Endothelial cell of umbilical vein (primary cell): ENCODE data around the gene EVC2. TPM values are rescaled to one million over a fixed set of nuclear protein-coding genes. Genes with fewer than 3 reads are reported as not detected.

Experiments
- BruUV-seq: library from RNA; stranded (reverse); fragments of 400-500 nt; replicated peaks from 2 replicates; lab custom pipeline; 2021; lab: Mats Ljungman, UMichigan
- CTCF ChIA-PET: fragments of 300-600, 350-600 bp; sonication (Branson Sonifier 250); formaldehyde crosslinking; loops from one replicate; lab custom pipeline; 2021; ENCODE audit warnings: antibody characterized with exemption, inconsistent platforms; lab: Charles Lee
- POLR2A ChIA-PET: fragments of 300-600, 350-600 bp; sonication (Branson Sonifier 250); formaldehyde crosslinking; loops from one replicate; lab custom pipeline; 2021; ENCODE audit warnings: antibody characterized with exemption, inconsistent platforms; lab: Charles Lee
- DNase-seq: peaks from one replicate; pipeline ENCODE4 v3.0.0-alpha.2; 2011; ENCODE audit warnings: low read depth, low spot score
- FAIRE-seq: peaks from 2 replicates; lab custom pipeline; 2011; peaks lifted over from hg19 to GRCh38; lab: Jason Lieb, UNC
- H2AFZ ChIP-seq: 2 replicates; pipeline ENCODE4 v1.6.0; 2012; ENCODE audit warnings: low read depth, low read length, control low read depth, inconsistent platforms
- H3K27ac ChIP-seq: 2 replicates; pipeline ENCODE4 v1.5.1; 2011; ENCODE audit warnings: low read depth, mild to moderate bottlenecking, control low read depth, low read length, moderate library complexity; ENCODE audit not compliant: insufficient read depth
- H3K27me3 ChIP-seq, 2 experiments: 2 replicates each; pipeline versions ENCODE4 v1.6.0 to v1.6.1; 2011; ENCODE audit warnings: low read length in 2 of 2, mixed read lengths in 1 of 2; ENCODE audit not compliant: control insufficient read depth in 2 of 2, insufficient read depth in 2 of 2
- H3K36me3 ChIP-seq, 2 experiments: 2 replicates in 1 of 2; 3 replicates in 1 of 2; pipeline ENCODE4 v1.5.1; 2011; ENCODE audit warnings: low read length in 2 of 2, mild to moderate bottlenecking in 1 of 2, moderate library complexity in 1 of 2; ENCODE audit not compliant: control insufficient read depth in 2 of 2, insufficient read depth in 2 of 2; ENCODE audit errors: extremely low read depth in 1 of 2
- H3K4me1 ChIP-seq: 3 replicates; pipeline ENCODE4 v1.5.1; 2011; ENCODE audit warnings: mild to moderate bottlenecking, low read length; ENCODE audit not compliant: control insufficient read depth, insufficient read depth; ENCODE audit errors: extremely low read depth
- H3K4me2 ChIP-seq: 2 replicates; pipeline ENCODE4 v1.6.1; 2011; ENCODE audit warnings: low read length, control low read depth, mixed read lengths; ENCODE audit not compliant: insufficient read depth
- H3K4me3 ChIP-seq, 3 experiments: fragments of 200-600 bp in 1 of 3; sonication (generic), shearing (Covaris generic) in 1 of 3; replicated peaks in 1 of 3; 2 replicates each; pipeline ENCODE4 v1.5.1; 2011 to 2016; ENCODE audit warnings: control low read depth in 3 of 3, low read length in 3 of 3, mild to moderate bottlenecking in 2 of 3, inconsistent platforms in 1 of 3, low read depth in 1 of 3, moderate library complexity in 1 of 3; ENCODE audit not compliant: insufficient read depth in 1 of 3
- H3K79me2 ChIP-seq: 2 replicates; pipeline ENCODE4 v1.6.0; 2012; ENCODE audit warnings: low read length, inconsistent platforms; ENCODE audit not compliant: control insufficient read depth, insufficient read depth
- H3K9ac ChIP-seq: replicated peaks from 2 replicates; pipeline ENCODE3; 2011; ENCODE audit warnings: low read length, control low read depth; ENCODE audit not compliant: insufficient read depth; ENCODE audit errors: extremely low read depth
- H3K9me1 ChIP-seq: replicated peaks from 3 replicates; pipeline ENCODE4 v1.6.0; 2011; ENCODE audit warnings: mild to moderate bottlenecking, low read length; ENCODE audit not compliant: control insufficient read depth, insufficient read depth; ENCODE audit errors: extremely low read depth
- H3K9me3 ChIP-seq: replicated peaks from 2 replicates; pipeline ENCODE4 v1.5.1; 2012; ENCODE audit warnings: low read length, inconsistent platforms; ENCODE audit not compliant: control insufficient read depth, insufficient read depth
- H4K20me1 ChIP-seq: replicated peaks from 2 replicates; pipeline ENCODE3; 2011; ENCODE audit warnings: mild to moderate bottlenecking, low read length; ENCODE audit not compliant: control insufficient read depth, insufficient read depth; ENCODE audit errors: extremely low read depth
- CTCF ChIP-seq, 2 donors: IDR thresholded peaks; 1 replicate in 1 of 2; 2 replicates in 1 of 2; pipeline ENCODE4 v1.5.1; 2011; ENCODE audit warnings: low read length in 2 of 2, mild to moderate bottlenecking in 2 of 2, moderate library complexity in 2 of 2, control low read depth in 1 of 2, inconsistent platforms in 1 of 2, low read depth in 1 of 2; ENCODE audit not compliant: insufficient read depth in 1 of 2; ENCODE audit errors: extremely low read depth in 1 of 2
- EZH2 ChIP-seq: IDR thresholded peaks from 2 replicates; pipeline ENCODE4 v1.6.1; 2012; ENCODE audit warnings: borderline replicate concordance, low read depth, mild to moderate bottlenecking, moderate library complexity, low read length, inconsistent platforms; ENCODE audit not compliant: severe bottlenecking
- FOS ChIP-seq: IDR thresholded peaks from 2 replicates; pipeline ENCODE4 v1.6.1; 2011; ENCODE audit warnings: mild to moderate bottlenecking, low read length, moderate library complexity, borderline replicate concordance; ENCODE audit not compliant: insufficient read depth
- GATA2 ChIP-seq: IDR thresholded peaks from 2 replicates; pipeline ENCODE4 v1.7.0; 2011; ENCODE audit warnings: low read depth, mild to moderate bottlenecking, moderate library complexity, mixed read lengths, low read length; ENCODE audit not compliant: insufficient read length, insufficient read depth
- JUN ChIP-seq: IDR thresholded peaks from 2 replicates; pipeline ENCODE4 v1.6.1; 2011; ENCODE audit warnings: borderline replicate concordance, low read depth; ENCODE audit not compliant: insufficient read length, insufficient read depth
- MAX ChIP-seq: IDR thresholded peaks from 2 replicates; pipeline ENCODE4 v1.6.1; 2011; ENCODE audit not compliant: insufficient read depth, insufficient read length
- MYC ChIP-seq: IDR thresholded peaks from one replicate; pipeline ENCODE4 v1.6.1; 2011; ENCODE audit warnings: mild to moderate bottlenecking, low read depth, low read length
- POLR2A ChIP-seq: IDR thresholded peaks from 2 replicates; pipeline ENCODE4 v1.6.1; 2012; ENCODE audit warnings: low read depth, mild to moderate bottlenecking, control low read depth, low read length
- POLR2AphosphoS5 ChIP-seq: IDR thresholded peaks from 2 replicates; pipeline ENCODE4 v1.6.1; 2012; ENCODE audit warnings: low read depth, mild to moderate bottlenecking, control low read depth, low read length, moderate library complexity; ENCODE audit not compliant: insufficient read depth
- dilution Hi-C: fragments of 300-500 bp; cut with MboI; formaldehyde crosslinking; loops from one replicate; pipeline ENCODE4 v1.15.0; 2019; ENCODE audit warnings: low sequenced_read_pairs; ENCODE audit not compliant: extremely low pct_ligation_motif_present
- intact Hi-C: fragments of 100-400 bp; cut with micrococcal nuclease; formaldehyde crosslinking; loops from one replicate; pipeline ENCODE4 v1.10.0; 2022
- polyA plus RNA-seq, 4 experiments: library from polyadenylated mRNA; depleted of rRNA in 3 of 4; stranded (reverse) in 3 of 4; unstranded in 1 of 4; fragments of >200 nt; gene quantifications; 2 replicates each; pipeline versions ENCODE4 v1.2.1 to v1.2.3, GENCODE V29; 2011 to 2012; ENCODE audit warnings: missing spikeins in 1 of 4
- total RNA-seq: library from RNA; stranded (reverse); gene quantifications from 2 replicates; pipeline ENCODE4 v1.2.3, GENCODE V29; 2021

EVC2 gene
- total and polyA plus RNA-seq, 2 donors (not counting 3 experiments of a cell fraction or from before 2014, with no cell fraction given), result 1.7 to 8.8 TPM

- peaks cover 0 to 3% of the 10 kb centered on the region in 2 experiments for H3K36me3 ChIP-seq
- H3K9ac ChIP-seq, result no peak overlapping the region
- TF ChIP-seq JUN (no peak), MAX (no peak), POLR2A (no peak), FOS (no peak), MYC (no peak), GATA2 (no peak), EZH2 (no peak), CTCF (IDR thresholded peaks at IDR 0.05; ENCODE audit: extremely low read depth in 1 of 2, insufficient read depth in 1 of 2, low read depth in 1 of 2, low read length in 2 of 2) (no peak), POLR2AphosphoS5 (no peak)
- ChIA-PET POLR2A (no interaction called here), CTCF (no interaction called here)
- H3K4me3 ChIP-seq, result no peak overlapping the region
- H2AFZ ChIP-seq, result no peak overlapping the region
- BruUV-seq, result no TSS peak
- H3K9me1 ChIP-seq, result no peaks in the 10 kb centered on the region
- no peaks in the 10 kb centered on the region for H3K27me3 ChIP-seq
- H3K79me2 ChIP-seq, result no peaks in the 10 kb centered on the region
- dilution Hi-C loops, result no loop called here
- H3K4me2 ChIP-seq, result no peak overlapping the region
- H3K9me3 ChIP-seq, result no peaks in the 10 kb centered on the region
- no peaks in the 10 kb centered on the region for H4K20me1 ChIP-seq
- peaks cover 67% of the 10 kb centered on the region for H3K4me1 ChIP-seq
- H3K27ac ChIP-seq, result no peak overlapping the region
- DNase-seq, result no peak
- intact Hi-C loops, result no loop called here
- no peak for FAIRE-seq
Measured at GRCh38 chr4:5749568-5749967, 41.2 kb upstream of the EVC2 start.
